ENCODE data around the gene FBXO22.
"Not testable (repeated sequence)": the region's sequence is repeated elsewhere in the genome, so short reads cannot be mapped to it uniquely, and the experiment has no call there.

The FBXO22 gene

DNA sequence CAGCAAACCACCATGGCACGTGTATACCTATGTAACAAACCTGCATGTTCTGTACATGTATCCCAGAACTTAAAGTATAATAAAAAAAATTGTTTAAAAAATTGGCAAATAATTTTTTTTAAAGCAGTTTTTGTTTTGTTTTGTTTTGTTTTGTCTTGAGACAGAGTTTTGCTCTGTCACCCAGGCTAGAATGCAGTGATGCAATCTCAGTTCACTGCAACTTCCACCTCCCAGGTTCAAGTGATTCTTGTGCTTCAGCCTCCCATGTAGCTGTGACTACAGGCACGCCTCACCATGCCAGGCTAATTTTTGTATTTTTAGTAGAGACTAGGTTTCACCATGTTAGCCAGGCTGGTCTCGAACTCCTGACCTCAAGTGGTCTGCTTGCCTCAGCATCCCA is 81.0 kb downstream of the FBXO22 start:
- not testable (repeated sequence) for DNase-seq

DNA sequence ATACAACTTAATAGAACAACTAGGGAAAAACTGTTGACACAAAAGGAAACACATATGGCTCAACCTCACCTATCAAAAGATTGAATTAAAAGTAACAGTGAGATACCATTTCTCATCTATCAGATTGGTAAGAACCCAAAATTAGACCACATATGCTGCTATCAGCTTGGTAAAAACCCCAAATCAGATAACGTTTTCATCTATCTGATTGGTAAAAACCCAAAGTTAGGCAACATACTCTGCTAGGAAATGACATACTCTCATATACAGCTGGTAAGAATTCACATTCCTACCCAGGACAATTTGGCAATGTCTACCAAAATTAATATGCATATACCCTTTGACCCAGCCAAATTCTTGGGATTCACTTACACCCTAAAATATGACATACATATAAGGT is 82.3 kb downstream of the FBXO22 start:
- DNase-seq: no peak

DNA sequence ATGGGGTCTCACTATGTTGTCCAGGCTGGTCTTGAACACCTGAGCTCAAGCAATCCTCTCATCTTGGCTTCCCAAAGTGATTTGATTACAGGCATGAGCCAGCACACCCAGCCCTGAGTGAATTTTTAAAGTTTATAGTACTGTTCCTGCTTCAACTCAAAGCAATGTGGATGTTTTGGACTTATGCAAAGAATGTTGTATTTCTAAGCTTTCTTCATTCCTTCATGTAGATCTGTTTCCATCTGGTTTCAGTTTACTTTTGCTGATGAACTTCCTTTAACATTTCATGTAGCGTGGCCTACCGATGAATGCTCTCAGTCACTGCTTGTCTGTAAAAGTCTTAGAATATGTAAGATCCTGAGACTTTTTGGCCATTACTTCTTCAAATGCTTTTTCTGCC is 85.4 kb downstream of the FBXO22 start:
- no peak for DNase-seq

GRCh38 chr15:75989875-75990274 is 86.2 kb downstream of the FBXO22 start:
- DNase-seq: no peak
